K562 (cell line): ENCODE results near the gene POLR2L. TPM values are rescaled to one million over a fixed set of nuclear protein-coding genes. Genes with fewer than 3 reads are reported as not detected.

Experiments
- CHAMP1 ChIP-seq: fragments of 450-650 bp; IDR thresholded peaks from 2 replicates; pipeline ENCODE4 v1.6.1; 2016; ENCODE audit warnings: mild to moderate bottlenecking
- CTCF ChIP-seq, 3 experiments: IDR thresholded peaks in 2 of 3; conservative IDR thresholded peaks in 1 of 3; 2 replicates each; pipeline ENCODE4 v1.5.1; 2011 to 2012; ENCODE audit warnings: low read length in 3 of 3, mild to moderate bottlenecking in 3 of 3, control low read depth in 2 of 3, improper control_type of control experiment in 1 of 3, inconsistent platforms in 1 of 3, low read depth in 1 of 3, mixed read lengths in 1 of 3, moderate library complexity in 1 of 3; ENCODE audit not compliant: insufficient read depth in 2 of 3
- E2F5 ChIP-seq: sonication (generic); formaldehyde crosslinking; IDR thresholded peaks from 2 replicates; pipeline ENCODE4 v1.8.0; 2022; ENCODE audit warnings: mild to moderate bottlenecking, missing genetic modification reagents
- E4F1 ChIP-seq: fragments of 250-450 bp; sonication (Bioruptor Pico); IDR thresholded peaks from 2 replicates; pipeline ENCODE4 v1.5.0; 2021; ENCODE audit warnings: mild to moderate bottlenecking, borderline replicate concordance
- ELF4 ChIP-seq: fragments of 450-650 bp; formaldehyde crosslinking; IDR thresholded peaks from 2 replicates; pipeline ENCODE4 v1.4.0; 2022; ENCODE audit warnings: missing genetic modification characterization
- GTF2E2 ChIP-seq: fragments of 200-800 bp; sonication (Bioruptor generic); IDR thresholded peaks from 2 replicates; pipeline ENCODE4 v1.6.1; 2016; ENCODE audit warnings: missing genetic modification characterization, missing compliant biosample characterization
- HNRNPH1 ChIP-seq: fragments of 200-400 bp; formaldehyde crosslinking; optimal IDR thresholded peaks from 2 replicates; pipeline ENCODE3; 2017; ENCODE audit warnings: low read depth, mild to moderate bottlenecking, low read length, moderate library complexity
- KAT7 ChIP-seq: sonication (generic); formaldehyde crosslinking; IDR thresholded peaks from 2 replicates; pipeline ENCODE4 v1.8.0; 2022; ENCODE audit warnings: missing genetic modification reagents, mild to moderate bottlenecking, borderline replicate concordance
- MEF2A ChIP-seq: IDR thresholded peaks from 2 replicates; pipeline ENCODE4 v1.6.1; 2011; ENCODE audit warnings: low read depth, mild to moderate bottlenecking, low read length, moderate library complexity; ENCODE audit not compliant: control insufficient read depth
- MYNN ChIP-seq, 2 experiments: sonication (generic); formaldehyde crosslinking in 1 of 2; IDR thresholded peaks; 2 replicates each; pipeline versions ENCODE4 v1.5.0 to v1.6.1; 2016 to 2020; ENCODE audit warnings: antibody characterized with exemption in 1 of 2, missing genetic modification reagents in 1 of 2
- NEUROD1 ChIP-seq: fragments of 150-350 bp; IDR thresholded peaks from 2 replicates; pipeline ENCODE4 v1.6.1; 2014; ENCODE audit warnings: borderline replicate concordance, low read length, low read depth; ENCODE audit not compliant: partially characterized antibody
- NFYB ChIP-seq: IDR thresholded peaks from 2 replicates; pipeline ENCODE4 v1.6.1; 2011; ENCODE audit warnings: mild to moderate bottlenecking, moderate library complexity; ENCODE audit not compliant: insufficient read length; ENCODE audit errors: extremely low read depth
- PTBP1 ChIP-seq: fragments of 200-400 bp; formaldehyde crosslinking; IDR thresholded peaks from 2 replicates; pipeline ENCODE4 v1.6.1; 2017; ENCODE audit warnings: low read depth, low read length
- SRSF3 ChIP-seq: fragments of 200-400 bp; formaldehyde crosslinking; IDR thresholded peaks from 2 replicates; pipeline ENCODE4 v1.6.1; 2016; ENCODE audit warnings: mild to moderate bottlenecking, low read length, moderate library complexity; ENCODE audit not compliant: insufficient read depth
- THAP12 ChIP-seq: fragments of 250-450 bp; sonication (Bioruptor Pico); IDR thresholded peaks from 2 replicates; pipeline ENCODE4 v1.9.0; 2021; ENCODE audit warnings: mild to moderate bottlenecking, inconsistent platforms
- TRIM28 ChIP-seq: fragments of 450-650 bp; IDR thresholded peaks from 2 replicates; pipeline ENCODE4 v1.6.1; 2017
- ZBED1 ChIP-seq: IDR thresholded peaks from 2 replicates; pipeline ENCODE4 v1.6.1; 2014
- ZNF143 ChIP-seq: sonication (generic); formaldehyde crosslinking; IDR thresholded peaks from 2 replicates; pipeline ENCODE4 v1.9.0; 2022; ENCODE audit warnings: mild to moderate bottlenecking, missing genetic modification reagents
- ZNF507 ChIP-seq: conservative IDR thresholded peaks from 2 replicates; pipeline ENCODE4 v1.6.1; 2017; ENCODE audit warnings: missing genetic modification characterization, missing compliant biosample characterization
- ZNF57 ChIP-seq: fragments of 450-650 bp; formaldehyde crosslinking; IDR thresholded peaks from 2 replicates; pipeline ENCODE4 v1.4.0; 2020; ENCODE audit warnings: mild to moderate bottlenecking, moderate library complexity
- polyA plus RNA-seq, 8 experiments: library from polyadenylated mRNA; depleted of rRNA in 4 of 8; stranded (reverse) in 5 of 8; unstranded in 3 of 8; fragments of >200 nt; fragmentation: Nextera tagmentation in 2 of 8; fragmentation: Illumina TruSeq in 1 of 8; extraction: Ambion mirVana in 2 of 8; extraction: Trizol in 1 of 8; gene quantifications; 2 replicates each; pipeline versions ENCODE4 v1.2.1 to v1.2.3, GENCODE V29; 2011 to 2014; ENCODE audit warnings: inconsistent platforms in 1 of 8, missing spikeins in 1 of 8
- total RNA-seq, 7 experiments: library from RNA; depleted of rRNA in 6 of 7; stranded (reverse); fragments of >200 nt in 6 of 7; fragmentation: Illumina TruSeq in 2 of 7; extraction: Trizol in 2 of 7; gene quantifications; 2 replicates each; pipeline versions ENCODE4 v1.2.1 to v1.2.3, GENCODE V29; 2011 to 2021; ENCODE audit warnings: low replicate concordance in 1 of 7

POLR2L gene
- total and polyA plus RNA-seq, 9 of the 15 experiments (the other 6 are each of a cell fraction or from before 2014, with no cell fraction given), result 38.3 to 688 (median 108) TPM

GRCh38 chr11:816433-816779 lies 25.9 kb downstream of the POLR2L start (continued):
- no peak for TF ChIP-seq MEF2A
- TF ChIP-seq THAP12 (CRISPR knock-in tag), result no peak
- TF ChIP-seq ZNF507, result no peak
- TF ChIP-seq ZNF143 (CRISPR knock-in tag), result peak; percentile 46; the same call in 1 of the 2 replicates
- no peak for TF ChIP-seq SRSF3
- TF ChIP-seq ZBED1, result no peak
- TF ChIP-seq MYNN (IDR thresholded peaks at IDR 0.05), result no peak
- TF ChIP-seq MYNN (CRISPR knock-in tag; IDR thresholded peaks at IDR 0.05), result no peak
- no peak for TF ChIP-seq E2F5 (CRISPR knock-in tag)
- no peak for TF ChIP-seq CTCF (IDR thresholded peaks at IDR 0.05 in 2 of 3, conservative IDR thresholded peaks at IDR 0.05 in 1 of 3; ENCODE audit: insufficient read depth in 2 of 3, low read depth in 1 of 3, low read length in 3 of 3)
- TF ChIP-seq NEUROD1, result no peak
- no peak for TF ChIP-seq PTBP1
- no peak for TF ChIP-seq TRIM28
- no peak for TF ChIP-seq CHAMP1
- no peak for TF ChIP-seq ELF4 (CRISPR knock-in tag)
- no peak for TF ChIP-seq KAT7
- no peak for TF ChIP-seq ZNF57
- no peak for TF ChIP-seq NFYB
- no peak for TF ChIP-seq GTF2E2 (tag)
- TF ChIP-seq E4F1 (CRISPR knock-in tag), result no peak
- TF ChIP-seq HNRNPH1, result no peak
